ENCODE results near the gene ERFL.

ERFL gene

DNA sequence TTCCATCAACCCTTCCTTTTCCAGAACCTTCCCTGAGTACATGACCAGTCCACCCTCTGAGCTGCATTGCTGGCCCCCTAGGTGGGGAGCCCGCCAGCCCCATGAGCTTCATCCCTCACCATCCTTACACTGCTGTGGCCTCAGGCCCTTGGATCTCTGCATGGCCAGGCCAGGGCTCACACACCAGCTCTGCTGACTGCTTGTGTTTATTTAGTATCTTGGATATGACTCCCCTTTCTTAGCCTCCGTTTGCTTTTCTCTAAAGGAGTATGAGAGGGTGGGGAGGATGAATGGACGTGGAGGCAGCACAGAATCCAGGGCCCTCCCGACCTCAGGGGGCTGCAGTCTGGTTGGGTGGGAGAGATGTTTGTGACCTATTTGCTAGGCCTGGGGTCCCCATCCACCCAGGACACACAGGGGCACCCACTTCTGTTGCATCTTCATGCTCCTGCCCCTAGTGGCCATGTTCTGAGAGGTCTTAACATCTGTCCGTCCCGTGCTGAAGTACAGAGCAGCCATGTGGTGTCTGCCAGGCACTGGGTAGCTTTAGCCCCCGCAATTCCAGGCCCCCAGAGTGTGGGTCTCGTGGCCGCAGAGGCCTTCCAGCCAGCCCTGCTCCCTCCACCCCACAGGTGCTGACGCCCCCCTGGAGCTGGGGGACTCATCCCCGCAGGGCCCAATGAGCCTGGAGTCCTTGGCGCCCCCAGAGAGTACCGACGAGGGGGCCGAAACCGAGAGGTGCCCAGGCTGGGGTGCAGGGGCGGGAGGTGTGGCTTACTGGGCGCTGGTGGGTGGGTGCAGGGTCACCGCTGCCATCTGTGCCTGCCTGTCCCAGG is 32.3 kb downstream of the ERFL start:
- DNase-seq: no peak

- no peak for DNase-seq
These were observed 33.9 kb downstream of the ERFL start for GRCh38 chr19:41894350-41894749.

GRCh38 chr19:41893899-41894298 is 34.4 kb downstream of the ERFL start:
- DNase-seq: no peak

GRCh38 chr19:41892173-41892902 is 35.9 kb downstream of the ERFL start:
- no peak for DNase-seq

- no peak for DNase-seq
These were observed 37.3 kb downstream of the ERFL start for GRCh38 chr19:41890936-41891335.

DNA sequence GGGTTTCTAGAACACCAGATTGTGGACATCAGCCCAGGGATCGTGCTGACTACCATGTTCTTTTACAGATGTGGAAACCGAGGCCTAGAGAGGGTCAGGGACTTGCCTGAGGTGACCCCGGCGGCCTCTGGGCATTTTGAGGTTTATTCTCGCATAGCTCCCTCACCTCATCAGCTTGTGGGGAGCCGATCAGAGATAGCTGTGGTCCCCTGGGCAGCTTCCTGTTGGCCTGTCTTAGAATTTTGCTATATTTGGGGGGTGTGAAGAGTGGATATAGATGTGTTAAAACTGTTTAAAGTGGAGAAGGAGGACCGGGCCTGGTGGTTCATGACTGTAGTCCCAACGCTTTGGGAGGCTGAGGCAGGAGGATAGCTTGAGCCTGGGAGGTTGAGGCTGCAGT is 38.4 kb downstream of the ERFL start:
- DNase-seq: no peak

DNA sequence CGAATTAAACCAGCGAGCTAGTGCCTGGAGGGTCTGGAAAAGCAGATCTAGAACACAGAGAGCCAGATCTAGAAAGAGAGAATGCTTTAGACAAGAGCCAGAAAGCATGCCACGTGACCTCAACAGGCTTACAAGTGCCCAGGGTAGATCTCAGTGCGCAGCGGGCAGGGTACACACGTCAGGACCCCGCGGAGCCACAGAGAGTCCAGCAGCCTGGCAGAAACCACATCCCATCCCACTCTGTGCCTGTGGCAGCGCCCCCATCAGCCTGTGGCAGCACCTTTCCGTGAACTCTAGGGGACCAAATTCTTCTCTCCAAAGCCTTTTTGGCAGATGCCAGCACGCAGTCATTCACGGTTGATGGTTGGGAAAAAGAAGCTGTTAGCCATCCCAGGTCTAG is 39.3 kb downstream of the ERFL start:
- DNase-seq: no peak

GRCh38 chr19:41887711-41888382 is 40.4 kb downstream of the ERFL start:
- peak; percentile 59 for DNase-seq

DNA sequence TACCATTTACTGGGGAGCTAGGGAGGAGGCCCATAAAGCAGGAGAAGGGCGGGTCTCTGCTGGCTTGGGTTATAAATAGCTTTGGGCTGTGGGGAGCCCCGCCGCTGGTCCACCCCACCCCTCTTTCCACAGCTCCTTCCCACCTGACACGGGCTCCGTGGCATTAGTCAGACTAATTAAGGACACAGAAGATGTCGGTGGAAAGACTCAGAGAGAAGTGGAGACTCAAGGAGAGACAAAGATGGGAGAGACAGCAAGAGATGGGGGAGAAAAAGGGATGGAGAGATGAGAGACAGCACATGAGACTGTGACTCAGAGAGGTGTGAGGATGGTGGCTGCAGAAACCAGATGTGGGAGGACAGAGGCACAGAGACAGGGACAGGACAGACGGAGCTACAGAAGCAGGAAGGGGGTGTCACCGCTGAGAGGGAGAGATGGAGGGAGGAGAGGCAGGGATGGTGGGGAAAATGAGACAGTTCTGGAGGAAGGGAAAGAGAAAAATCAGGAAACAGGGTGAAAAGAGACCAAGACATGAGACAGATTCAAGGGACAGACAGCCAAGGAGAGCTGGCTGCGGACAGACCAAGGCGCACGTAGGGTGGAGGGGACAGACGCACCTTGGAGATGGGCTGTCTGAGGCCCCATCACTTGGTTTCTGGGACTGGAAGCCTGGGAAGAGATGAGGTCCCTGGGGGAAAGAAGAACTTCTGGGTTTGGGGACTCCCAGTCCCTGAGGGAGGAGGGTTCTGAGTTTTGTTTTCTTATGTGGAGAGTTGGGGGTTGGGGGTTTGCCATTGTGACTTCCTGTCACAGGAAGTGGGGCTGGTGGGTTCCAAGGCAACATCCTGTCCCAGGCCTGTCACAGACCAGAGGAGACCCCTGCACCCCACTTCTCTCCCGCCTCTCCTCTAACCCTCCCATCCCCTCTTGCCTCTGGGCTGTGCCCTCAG is 41.2 kb downstream of the ERFL start:
- no peak for DNase-seq

- DNase-seq: peak; percentile 98
These were observed 44.2 kb downstream of the ERFL start for GRCh38 chr19:41883821-41884733.

DNA sequence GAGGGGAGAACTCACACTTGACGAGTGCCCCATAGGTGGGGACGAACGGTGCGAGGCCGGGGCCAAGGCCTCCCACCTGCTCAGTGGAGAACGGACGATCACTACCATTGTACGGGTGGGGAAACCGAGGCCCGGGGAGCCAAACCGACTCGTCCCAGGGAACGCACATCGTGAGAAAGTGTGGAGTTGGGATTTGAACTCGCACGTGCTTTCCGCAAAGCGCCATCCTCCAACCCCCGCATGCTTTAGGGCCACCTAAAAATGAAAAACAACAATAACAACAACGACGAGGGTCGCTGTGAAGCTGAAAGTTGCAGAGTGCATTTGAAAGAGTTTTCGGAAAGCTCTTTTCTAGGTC is 44.8 kb downstream of the ERFL start:
- DNase-seq: no peak

GRCh38 chr19:41882568-41883462 is 45.4 kb downstream of the ERFL start, which contains the start of gene ARHGEF1:
Gene ARHGEF1 (plus strand): TSS chr19:41883184. CDS start chr19:41888083, 4,899 bp downstream.
- DNase-seq: peak; percentile 57

GRCh38 chr19:41880329-41880708 is 47.9 kb downstream of the ERFL start:
- DNase-seq: no peak

- no peak for DNase-seq
These were observed 48.5 kb downstream of the ERFL start for GRCh38 chr19:41879670-41880328.

- DNase-seq: no peak
These were observed 49.2 kb downstream of the ERFL start for GRCh38 chr19:41879080-41879479.

DNA sequence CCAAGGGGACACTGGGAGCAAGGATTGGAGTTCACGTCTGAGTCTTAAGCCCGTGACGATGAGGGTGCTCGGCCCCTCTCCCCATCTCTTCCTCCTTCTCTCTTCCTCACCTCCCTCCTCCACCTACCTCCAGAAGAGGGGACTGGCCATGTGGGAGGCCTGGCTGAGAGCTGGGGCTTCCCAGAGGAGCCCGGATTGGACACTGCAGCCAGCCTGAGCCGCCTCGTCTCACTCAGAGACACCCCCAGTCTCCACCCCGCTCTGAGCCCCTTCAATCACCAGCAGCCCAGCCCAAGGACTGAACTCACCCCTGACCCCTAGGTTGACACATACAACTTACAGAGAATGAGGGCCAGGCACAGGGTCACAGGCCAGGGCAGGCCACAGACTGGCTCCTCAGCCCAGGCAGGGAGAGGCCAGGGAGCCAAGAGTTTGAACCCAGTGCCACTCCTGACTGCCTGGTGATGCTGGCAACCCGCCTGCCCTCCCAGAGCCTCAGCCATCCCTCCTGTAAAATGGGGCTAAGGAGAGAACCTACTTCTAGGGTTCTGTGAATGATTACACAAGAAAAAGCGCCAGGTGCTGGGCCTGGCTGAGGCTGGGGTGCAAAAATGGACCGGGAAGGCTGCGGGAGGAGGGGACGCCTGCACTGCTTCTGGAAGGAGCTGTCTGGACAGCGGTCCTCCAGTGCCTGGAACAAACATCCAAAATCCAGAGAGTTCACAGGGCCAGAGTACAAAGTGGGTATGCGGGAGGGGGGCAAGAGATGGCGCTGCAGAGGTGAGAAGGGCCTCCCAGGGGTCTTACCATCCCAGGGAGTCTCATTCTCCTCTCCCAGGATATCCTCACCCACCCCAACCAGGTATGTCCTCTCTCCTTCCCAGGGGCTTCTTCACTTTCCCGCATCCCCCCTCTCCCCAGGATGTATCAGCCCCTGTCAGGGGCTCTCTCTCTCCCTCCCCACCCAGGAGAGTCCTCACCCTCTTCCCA is 50.0 kb downstream of the ERFL start:
- no peak for DNase-seq

DNA sequence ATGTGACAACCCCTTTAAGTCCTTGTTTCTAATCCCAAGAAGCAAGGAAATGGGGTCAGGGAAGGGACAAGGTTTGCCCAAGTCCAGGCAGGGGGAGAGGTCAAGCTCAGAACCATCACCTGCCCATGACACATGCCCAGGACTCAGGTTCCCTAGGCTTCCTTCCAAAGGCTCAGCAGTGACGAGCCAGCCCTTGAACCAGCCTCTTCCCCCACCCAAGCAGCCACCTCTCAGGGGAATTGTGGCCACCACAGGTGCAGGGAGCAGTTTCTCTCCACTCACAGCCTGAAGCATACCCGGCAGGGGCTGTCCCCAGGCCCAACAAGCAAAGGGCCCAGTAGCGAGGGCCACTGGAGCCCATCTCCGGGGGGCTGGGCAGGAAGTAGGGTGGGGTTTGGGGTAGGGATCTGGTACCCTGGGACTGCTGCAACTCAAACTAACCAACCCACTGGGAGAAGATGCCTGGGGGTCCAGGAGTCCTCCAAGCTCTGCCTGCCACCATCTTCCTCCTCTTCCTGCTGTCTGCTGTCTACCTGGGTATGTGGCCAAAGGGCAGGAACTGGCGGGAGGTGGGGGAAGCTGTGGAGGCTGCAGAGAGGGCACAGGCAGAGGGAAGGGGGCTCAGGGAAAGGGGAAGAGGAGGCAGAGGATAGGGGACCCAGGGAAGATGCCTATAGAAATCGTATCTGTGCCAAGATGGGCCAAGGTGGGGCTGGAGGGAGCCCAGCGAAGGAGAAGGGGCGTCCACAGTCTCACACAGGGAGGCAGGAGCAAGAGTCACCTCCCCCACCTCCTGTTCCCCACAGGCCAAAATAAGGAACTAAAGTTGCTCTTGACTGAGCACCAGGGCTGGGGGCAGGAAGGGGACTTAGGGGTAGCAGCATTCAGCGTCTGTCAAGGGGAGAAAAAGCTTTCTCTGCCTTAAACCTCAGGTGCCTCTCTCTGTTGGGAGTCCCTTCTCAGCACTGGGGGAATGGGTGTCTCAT is 51.1 kb downstream of the ERFL start, which contains the start of gene CD79A:
Gene CD79A, plus strand, starts transcription at position 433 of the 986 bp plus-strand sequence. Its CDS starts 26 bp downstream, at position 459.
- no peak for DNase-seq

Measured in NCI-H146 (cell line).